GM19452 (cell line): ENCODE data around the gene DRC3.
A peak's percentile ranks its signal among the peaks of the same experiment; 100 is the strongest.

Experiments used
- ATAC-seq: cut with Tn5 transposase; IDR thresholded peaks from one replicate; pipeline ENCODE4 v1.9.1; 2021; ENCODE audit not compliant: unreplicated experiment

Gene DRC3

GRCh38 chr17:18018411-18018921, 45.8 kb downstream of the DRC3 start:
- ATAC-seq, result no peak

GRCh38 chr17:18019838-18020154, 47.1 kb downstream of the DRC3 start:
- ATAC-seq, result no peak

DNA sequence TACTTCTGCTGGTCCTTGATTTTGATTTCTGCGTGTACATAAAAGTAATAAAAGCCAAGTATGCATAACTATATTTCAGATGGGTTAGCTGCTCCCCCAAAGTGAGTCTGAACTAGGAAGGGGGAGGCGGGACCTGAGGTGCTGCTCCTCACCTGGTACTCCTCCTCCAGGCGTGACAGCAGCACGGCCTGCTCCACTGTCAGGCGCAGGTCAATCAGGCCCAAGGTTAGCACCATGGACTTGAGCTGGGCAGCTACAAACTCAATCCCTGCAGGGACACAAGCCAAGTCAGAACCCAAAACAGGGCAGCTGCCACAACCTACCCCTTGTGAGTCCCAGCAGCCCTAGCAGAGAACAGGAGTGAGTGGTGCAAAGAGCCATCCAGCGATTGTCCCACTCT, 48.3 kb downstream of the DRC3 start:
- ATAC-seq, result no peak

DNA sequence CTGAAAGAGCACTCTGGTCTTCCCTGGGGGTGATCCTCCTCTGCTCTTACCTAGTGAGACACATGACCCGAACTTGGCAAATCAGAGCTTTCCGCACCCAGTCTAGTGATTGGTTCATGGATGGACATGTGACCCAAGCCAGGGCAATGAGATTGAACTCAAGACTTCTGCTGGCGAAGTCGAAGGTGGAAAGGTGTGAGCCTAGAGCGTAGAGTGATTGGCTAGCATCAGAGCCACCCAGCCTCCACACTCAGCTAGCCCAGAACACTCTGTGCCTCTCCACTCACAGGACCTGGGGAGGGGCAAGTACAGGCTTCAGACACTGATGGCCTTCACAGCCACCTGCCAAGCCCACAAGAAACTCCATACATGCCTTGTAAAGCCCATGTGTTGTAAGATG, 48.7 kb downstream of the DRC3 start:
- no peak for ATAC-seq

GRCh38 chr17:18025241-18025944, 52.7 kb downstream of the DRC3 start:
- peak; percentile 90 for ATAC-seq

- ATAC-seq, result peak; percentile 70
These were observed 53.5 kb downstream of the DRC3 start for GRCh38 chr17:18025945-18026776.

DNA sequence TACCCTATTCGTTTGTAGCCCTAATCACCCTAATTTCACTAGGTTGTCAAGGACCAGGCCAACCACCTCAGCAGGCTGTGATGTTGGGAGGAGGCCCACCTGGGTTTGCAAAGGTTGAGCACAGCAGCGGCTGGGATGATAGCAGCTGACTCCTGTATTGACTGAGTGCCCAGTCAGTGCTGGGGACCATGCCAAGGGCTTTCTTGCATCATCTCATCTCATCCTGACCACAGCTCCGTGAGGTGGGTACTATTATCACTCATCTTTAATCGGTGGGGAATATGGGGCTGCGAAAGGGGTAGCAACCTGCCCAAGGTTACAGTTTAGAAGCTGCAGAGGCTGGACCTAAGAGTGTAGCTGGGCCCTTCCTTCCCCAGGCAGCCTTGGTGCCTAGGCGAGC, 54.6 kb downstream of the DRC3 start:
- no peak for ATAC-seq

GRCh38 chr17:18028114-18028951, 55.7 kb downstream of the DRC3 start:
- no peak for ATAC-seq

DNA sequence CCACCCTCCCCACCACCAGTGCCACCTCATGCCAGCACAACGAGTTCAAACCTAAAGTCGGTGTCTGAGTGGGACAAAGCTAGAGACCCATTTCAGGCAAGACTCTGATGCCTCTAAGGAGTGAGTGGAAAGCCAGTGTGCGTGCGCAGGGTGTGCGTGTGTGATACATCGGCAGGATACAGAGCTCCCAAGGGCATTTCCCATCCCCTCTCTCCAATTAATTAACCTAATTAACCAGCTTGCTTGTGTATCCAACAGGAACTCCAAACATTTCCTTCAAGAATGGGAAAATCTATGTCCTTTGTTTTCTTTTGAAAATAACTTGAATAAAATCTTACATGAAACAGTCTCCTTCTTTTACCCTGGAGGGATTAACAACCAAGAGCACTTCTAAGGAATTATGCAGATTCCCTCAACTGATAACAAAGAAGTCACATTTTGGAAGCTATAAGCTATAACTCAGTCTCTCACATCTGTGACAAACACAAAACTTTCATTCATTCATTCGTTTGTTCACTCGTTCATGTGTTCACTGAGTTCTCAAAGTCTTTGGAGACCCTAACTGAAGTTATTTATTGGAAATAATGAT, 56.4 kb downstream of the DRC3 start:
- ATAC-seq, result no peak

DNA sequence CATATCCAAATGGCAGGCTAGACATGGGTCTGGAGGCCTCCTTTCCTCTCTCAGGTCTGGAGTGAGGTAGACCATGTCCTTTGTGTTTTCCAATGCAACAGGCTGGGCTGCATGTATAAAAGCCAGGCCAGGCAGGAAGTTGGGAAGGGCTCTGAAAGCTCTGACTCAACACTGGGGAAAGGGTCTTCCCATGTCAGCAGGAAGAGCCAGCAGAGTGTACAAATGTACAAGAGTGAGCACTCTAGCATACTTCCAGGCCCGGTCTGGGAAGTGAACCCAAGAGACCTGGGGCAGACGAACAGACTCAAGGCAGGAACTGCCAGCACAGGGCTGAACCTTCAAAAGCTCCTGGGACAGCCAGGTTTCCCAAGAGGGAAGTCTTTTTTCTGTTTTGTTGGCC, 59.3 kb downstream of the DRC3 start:
- ATAC-seq, result no peak

DNA sequence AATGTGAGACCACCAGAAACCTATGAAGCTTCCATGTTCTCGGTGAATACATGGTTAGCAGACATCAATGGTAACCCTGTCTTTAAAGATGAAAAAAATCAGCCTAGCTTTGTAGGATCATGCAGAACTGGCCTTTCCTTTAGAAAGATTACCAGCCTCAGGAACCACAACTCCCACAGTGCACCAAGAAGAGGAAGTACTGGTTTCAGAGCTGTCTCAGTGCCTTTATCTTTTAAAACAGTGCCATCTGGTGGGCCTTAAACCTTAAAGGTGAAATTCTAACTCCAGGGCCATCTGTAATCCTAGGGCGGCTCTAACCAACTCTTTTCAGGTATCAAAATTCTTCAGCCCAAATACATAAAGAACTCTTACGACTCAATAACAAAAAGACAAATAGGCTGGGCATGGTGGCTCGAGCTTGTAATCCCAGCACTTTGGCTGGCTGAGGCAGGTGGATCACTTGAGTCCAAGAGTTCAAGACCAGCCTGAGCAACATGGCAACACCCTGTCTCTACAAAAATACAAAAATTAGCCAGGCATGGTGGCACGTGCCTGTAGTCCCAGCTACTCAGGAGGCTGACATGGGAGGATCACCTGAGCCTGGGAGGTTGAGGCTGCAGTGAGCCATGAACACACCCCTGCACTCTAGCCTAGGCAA, 60.9 kb downstream of the DRC3 start:
- peak; percentile 58 for ATAC-seq

GRCh38 chr17:18035704-18036103, 63.0 kb downstream of the DRC3 start:
- ATAC-seq, result no peak

DNA sequence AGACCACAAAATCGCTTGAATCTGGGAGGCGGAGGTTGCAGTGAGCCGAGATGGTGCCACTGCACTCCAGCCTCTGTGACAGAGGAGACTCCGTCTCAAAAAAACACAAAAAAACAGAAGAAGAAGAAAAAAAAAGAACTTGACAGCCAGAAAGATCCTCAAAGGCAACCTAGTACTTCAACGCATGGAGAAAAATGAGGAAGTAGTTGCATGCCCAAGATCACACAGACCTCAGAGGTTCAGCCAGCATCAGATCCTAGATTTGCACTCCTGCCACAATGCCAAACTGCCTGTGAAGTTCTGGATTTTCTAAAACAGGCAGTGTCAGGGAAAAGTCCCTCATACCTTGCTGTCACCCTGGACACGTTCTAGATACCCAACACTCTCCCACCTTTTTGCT, 64.8 kb downstream of the DRC3 start:
- no peak for ATAC-seq

GRCh38 chr17:18038149-18038850, 65.6 kb downstream of the DRC3 start:
- ATAC-seq, result no peak

DNA sequence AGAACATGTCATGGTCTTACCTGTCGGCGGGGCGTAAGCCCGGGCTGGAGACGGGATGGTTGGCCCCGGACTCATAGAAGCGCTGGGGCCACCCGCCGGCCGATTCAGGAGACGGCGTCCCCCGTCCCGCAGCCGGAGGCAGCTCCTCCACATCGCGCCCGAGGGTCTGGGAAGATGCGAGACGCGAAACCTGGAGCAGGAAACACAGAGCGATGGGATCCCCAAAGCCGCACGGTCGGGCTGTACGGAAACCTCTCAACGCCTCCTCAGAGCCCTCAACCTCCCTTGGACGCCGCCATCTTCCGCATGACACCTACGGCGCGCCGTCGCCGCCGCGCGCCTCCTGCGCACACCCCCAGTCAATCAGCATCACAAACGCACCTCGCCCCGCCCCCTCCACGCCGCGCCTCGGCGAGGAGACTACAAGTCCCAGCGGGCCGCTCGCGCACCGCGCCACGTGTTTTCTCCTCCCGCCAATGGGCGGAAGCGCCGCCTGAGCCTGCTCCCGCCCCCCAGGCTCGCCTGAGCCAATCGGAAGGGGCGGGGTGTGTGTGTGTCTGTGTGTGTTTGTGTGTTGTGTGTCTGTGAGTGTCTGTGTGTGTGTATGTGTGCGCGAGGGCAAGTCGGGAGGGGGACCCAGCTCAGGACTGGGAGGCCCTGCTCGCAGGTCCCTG, 66.3 kb downstream of the DRC3 start, which contains the start of the genes ATPAF2 and GID4:
ATPAF2 (minus strand) TSS at position 308 of the 674 bp plus-strand sequence; CDS start at position 153, 155 bp downstream.
GID4 (plus strand) TSS at position 548 of the 674 bp plus-strand sequence; CDS start at position 605, 57 bp downstream.
- ATAC-seq, result peak; percentile 85

- peak; percentile 6 for ATAC-seq
These were observed 67.0 kb downstream of the DRC3 start for GRCh38 chr17:18039535-18040260.

- ATAC-seq, result no peak
These were observed 67.7 kb downstream of the DRC3 start for GRCh38 chr17:18040261-18040858.

- no peak for ATAC-seq
These were observed 69.1 kb downstream of the DRC3 start for GRCh38 chr17:18041776-18042175.
